ENCODE measurements around the gene HOXB2. TPM values are rescaled to one million over a fixed set of nuclear protein-coding genes. Genes with fewer than 3 reads are reported as not detected.

The HOXB2 gene
- total and polyA plus RNA-seq, 9 of the 15 experiments (the other 6 are each of a cell fraction or from before 2014, with no cell fraction given) = 2.1 to 97.7 (median 21.2) TPM

GRCh38 chr17:48576479-48577309, 31.8 kb upstream of the HOXB2 start (continued):
- TF ChIP-seq TSHZ1 (CRISPR knock-in tag; IDR thresholded peaks at IDR 0.05) (no peak), CBX8 (IDR thresholded peaks at IDR 0.05; ENCODE audit: borderline replicate concordance, extremely low read depth, low read depth, low read length, poor library complexity, severe bottlenecking) (no peak), ZNF436 (CRISPR knock-in tag; IDR thresholded peaks at IDR 0.05) (no peak), ZFPM2 (CRISPR knock-in tag; IDR thresholded peaks at IDR 0.05) (no peak), CTCF (IDR thresholded peaks at IDR 0.05 in 2 of 3, conservative IDR thresholded peaks at IDR 0.05 in 1 of 3; ENCODE audit: insufficient read depth in 2 of 3, low read depth in 1 of 3, low read length in 3 of 3) (no peak), POLR3A (IDR thresholded peaks at IDR 0.05; ENCODE audit: borderline replicate concordance, extremely low read depth, insufficient read depth, insufficient read length) (no peak), SIX5 (IDR thresholded peaks at IDR 0.05; ENCODE audit: borderline replicate concordance in 1 of 2, insufficient read depth in 1 of 2, low read depth in 1 of 2, low read length in 2 of 2) (no peak), ZNF398 (CRISPR knock-in tag; IDR thresholded peaks at IDR 0.05) (no peak), BRF2 (IDR thresholded peaks at IDR 0.05; ENCODE audit: borderline replicate concordance, insufficient read depth, insufficient read length) (no peak), GABPB1 (CRISPR knock-in tag; IDR thresholded peaks at IDR 0.05) (no peak), SMAD3 (CRISPR knock-in tag; conservative IDR thresholded peaks at IDR 0.05) (no peak), GTF2F1 (IDR thresholded peaks at IDR 0.05; ENCODE audit: low read depth, low read length) (no peak)
- TF ChIP-seq, protein P1, sequence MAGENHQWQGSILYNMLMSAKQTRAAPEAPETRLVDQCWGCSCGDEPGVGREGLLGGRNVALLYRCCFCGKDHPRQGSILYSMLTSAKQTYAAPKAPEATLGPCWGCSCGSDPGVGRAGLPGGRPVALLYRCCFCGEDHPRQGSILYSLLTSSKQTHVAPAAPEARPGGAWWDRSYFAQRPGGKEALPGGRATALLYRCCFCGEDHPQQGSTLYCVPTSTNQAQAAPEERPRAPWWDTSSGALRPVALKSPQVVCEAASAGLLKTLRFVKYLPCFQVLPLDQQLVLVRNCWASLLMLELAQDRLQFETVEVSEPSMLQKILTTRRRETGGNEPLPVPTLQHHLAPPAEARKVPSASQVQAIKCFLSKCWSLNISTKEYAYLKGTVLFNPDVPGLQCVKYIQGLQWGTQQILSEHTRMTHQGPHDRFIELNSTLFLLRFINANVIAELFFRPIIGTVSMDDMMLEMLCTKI (IDR thresholded peaks at IDR 0.05; ENCODE audit: partially characterized antibody) = no peak
